CD14-positive monocyte (primary cell): ENCODE measurements around the gene SLC26A6. TPM values are rescaled to one million over a fixed set of nuclear protein-coding genes. Genes with fewer than 3 reads are reported as not detected.
A peak's percentile ranks its signal among the peaks of the same experiment; 100 is the strongest.

ENCODE experiments used
- DNase-seq, 3 donors: peaks; one replicate each; pipeline ENCODE4 v3.0.0-alpha.2; 2011 to 2022
- H2AFZ ChIP-seq: 2 replicates; pipeline ENCODE4 v1.6.0; 2012; ENCODE audit warnings: mild to moderate bottlenecking, low read depth, low read length, inconsistent platforms; ENCODE audit not compliant: insufficient read depth, poor library complexity, severe bottlenecking
- H3K27ac ChIP-seq, 2 donors: 1 replicate in 1 of 2; 2 replicates in 1 of 2; pipeline ENCODE4 v1.5.1; 2012 to 2013; ENCODE audit warnings: low read length in 2 of 2, control low read depth in 1 of 2, inconsistent platforms in 1 of 2, low read depth in 1 of 2, mild to moderate bottlenecking in 1 of 2
- H3K27me3 ChIP-seq, 2 donors: one replicate each; pipeline versions ENCODE4 v1.6.0 to v1.6.1; 2011 to 2013; ENCODE audit warnings: low read length in 2 of 2; ENCODE audit not compliant: control insufficient read depth in 2 of 2, insufficient read depth in 2 of 2
- H3K36me3 ChIP-seq, 2 donors: replicated peaks in 1 of 2; 1 replicate in 1 of 2; 2 replicates in 1 of 2; pipeline versions ENCODE4 v1.5.1 to v1.6.1; 2012 to 2013; ENCODE audit warnings: low read length in 2 of 2, control low read depth in 1 of 2, inconsistent platforms in 1 of 2, mild to moderate bottlenecking in 1 of 2; ENCODE audit not compliant: insufficient read depth in 2 of 2, control insufficient read depth in 1 of 2
- H3K4me1 ChIP-seq, 2 donors: 1 replicate in 1 of 2; 2 replicates in 1 of 2; pipeline versions ENCODE4 v1.5.1 to v1.6.1; 2012 to 2013; ENCODE audit warnings: low read length in 2 of 2, control low read depth in 1 of 2, inconsistent platforms in 1 of 2, mild to moderate bottlenecking in 1 of 2, moderate library complexity in 1 of 2; ENCODE audit not compliant: insufficient read depth in 2 of 2, control insufficient read depth in 1 of 2
- H3K4me2 ChIP-seq: replicated peaks from 2 replicates; pipeline ENCODE3; 2012; ENCODE audit warnings: low read length, moderate library complexity, mild to moderate bottlenecking; ENCODE audit not compliant: poor library complexity, severe bottlenecking; ENCODE audit errors: extremely low read depth
- H3K4me3 ChIP-seq, 3 experiments: fragments of 200-600 bp in 1 of 3; sonication (generic) in 1 of 3; replicated peaks in 1 of 3; 1 replicate in 2 of 3; 2 replicates in 1 of 3; pipeline ENCODE4 v1.5.1; 2011 to 2013; ENCODE audit warnings: low read length in 3 of 3, mild to moderate bottlenecking in 3 of 3, control low read depth in 2 of 3, low read depth in 2 of 3, inconsistent platforms in 1 of 3, moderate library complexity in 1 of 3
- H3K79me2 ChIP-seq: 2 replicates; pipeline ENCODE4 v1.6.0; 2012; ENCODE audit warnings: mild to moderate bottlenecking, control low read depth, inconsistent platforms, low read length, moderate library complexity; ENCODE audit not compliant: insufficient read depth
- H3K9ac ChIP-seq: 2 replicates; pipeline ENCODE4 v1.6.0; 2017; ENCODE audit warnings: low read length, mild to moderate bottlenecking; ENCODE audit not compliant: insufficient read depth, poor library complexity, severe bottlenecking
- H3K9me3 ChIP-seq, 2 donors: replicated peaks in 1 of 2; 1 replicate in 1 of 2; 2 replicates in 1 of 2; pipeline versions ENCODE4 v1.5.1 to v1.6.1; 2012 to 2013; ENCODE audit warnings: low read length in 2 of 2, control low read depth in 1 of 2; ENCODE audit not compliant: control insufficient read depth in 1 of 2, insufficient read depth in 1 of 2
- H4K20me1 ChIP-seq: 2 replicates; pipeline ENCODE4 v1.6.0; 2012; ENCODE audit warnings: mild to moderate bottlenecking, low read length, control low read depth, moderate library complexity; ENCODE audit not compliant: insufficient read depth
- H3K27ac Mint-ChIP-seq, 7 donors: one replicate each; pipeline ENCODE4 v1.8.0; 2020; ENCODE audit warnings: mild to moderate bottlenecking in 7 of 7, mixed read lengths in 7 of 7, moderate library complexity in 6 of 7, inconsistent platforms in 2 of 7
- H3K27me3 Mint-ChIP-seq, 3 donors: one replicate each; pipeline ENCODE4 v1.8.0; 2021 to 2022; ENCODE audit warnings: low read depth in 3 of 3, mild to moderate bottlenecking in 3 of 3, mixed read lengths in 3 of 3, moderate library complexity in 3 of 3, inconsistent platforms in 1 of 3
- H3K36me3 Mint-ChIP-seq, 2 donors: one replicate each; pipeline ENCODE4 v1.8.0; 2020; ENCODE audit warnings: mixed read lengths in 2 of 2, inconsistent platforms in 1 of 2, mild to moderate bottlenecking in 1 of 2
- H3K4me1 Mint-ChIP-seq: one replicate; pipeline ENCODE4 v1.8.0; 2020; ENCODE audit warnings: mild to moderate bottlenecking, mixed read lengths
- H3K4me3 Mint-ChIP-seq, 2 donors: one replicate each; pipeline ENCODE4 v1.8.0; 2020; ENCODE audit warnings: mild to moderate bottlenecking in 2 of 2, mixed read lengths in 2 of 2, moderate library complexity in 1 of 2
- H3K9me3 Mint-ChIP-seq, 7 donors: one replicate each; pipeline ENCODE4 v1.8.0; 2020 to 2022; ENCODE audit warnings: mixed read lengths in 7 of 7, mild to moderate bottlenecking in 6 of 7, moderate library complexity in 6 of 7, inconsistent platforms in 2 of 7
- WGBS: methylation state at CpG from one replicate; pipeline ENCODE4 v1.1.5; 2013; ENCODE audit warnings: missing lambda C conversion rate; ENCODE audit not compliant: insufficient coverage; 5-methylcytosine and 5-hydroxymethylcytosine counted together
- intact Hi-C, 2 donors: fragments of 100-400 bp; cut with micrococcal nuclease; formaldehyde crosslinking; loops; one replicate each; pipeline versions ENCODE4 v1.15.0 to v1.15.1; 2023
- polyA plus RNA-seq, 3 donors: library from polyadenylated mRNA; depleted of rRNA in 1 of 3; unstranded in 2 of 3; stranded (reverse) in 1 of 3; fragments of 300-500 nt in 2 of 3; fragments of >200 nt in 1 of 3; fragmentation: Illumina TruSeq in 2 of 3; gene quantifications; 1 replicate in 2 of 3; 2 replicates in 1 of 3; pipeline ENCODE4 v1.2.3, GENCODE V29; 2012 to 2021
- TF ChIP-seq, protein P1 (sequence below): fragments of 200-600 bp; IDR thresholded peaks from one replicate; pipeline ENCODE4 v1.8.0; 2022; ENCODE audit warnings: antibody characterized with exemption, mild to moderate bottlenecking

SLC26A6 gene
- polyA plus RNA-seq, 3 donors = 16.3 to 92.8 (median 20.4) TPM

DNA sequence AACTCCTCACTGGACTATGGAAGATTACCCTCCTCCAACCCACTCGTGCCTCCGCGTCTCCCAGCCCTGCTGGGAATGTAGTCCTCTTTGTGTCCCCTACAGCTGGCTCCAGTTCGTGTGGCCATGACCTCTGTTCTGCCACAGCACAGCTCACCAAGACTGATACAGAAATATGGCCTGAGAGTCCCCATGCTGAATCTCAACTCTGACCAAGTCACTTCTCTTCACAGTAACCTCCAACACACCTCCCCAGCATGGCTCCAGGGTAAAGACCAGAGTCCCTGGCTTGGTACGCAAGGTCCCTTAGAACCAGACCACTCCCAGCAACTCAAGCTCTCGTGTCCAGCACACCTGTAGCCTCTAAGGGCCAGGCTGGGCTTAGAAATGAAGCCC lies 37.9 kb downstream of the SLC26A6 start:
- intact Hi-C loops = no loop called here
- H3K4me3 Mint-ChIP-seq = no peak overlapping the region
- WGBS = 91% methylated on average over 6 of the region's 6 CpGs

DNA sequence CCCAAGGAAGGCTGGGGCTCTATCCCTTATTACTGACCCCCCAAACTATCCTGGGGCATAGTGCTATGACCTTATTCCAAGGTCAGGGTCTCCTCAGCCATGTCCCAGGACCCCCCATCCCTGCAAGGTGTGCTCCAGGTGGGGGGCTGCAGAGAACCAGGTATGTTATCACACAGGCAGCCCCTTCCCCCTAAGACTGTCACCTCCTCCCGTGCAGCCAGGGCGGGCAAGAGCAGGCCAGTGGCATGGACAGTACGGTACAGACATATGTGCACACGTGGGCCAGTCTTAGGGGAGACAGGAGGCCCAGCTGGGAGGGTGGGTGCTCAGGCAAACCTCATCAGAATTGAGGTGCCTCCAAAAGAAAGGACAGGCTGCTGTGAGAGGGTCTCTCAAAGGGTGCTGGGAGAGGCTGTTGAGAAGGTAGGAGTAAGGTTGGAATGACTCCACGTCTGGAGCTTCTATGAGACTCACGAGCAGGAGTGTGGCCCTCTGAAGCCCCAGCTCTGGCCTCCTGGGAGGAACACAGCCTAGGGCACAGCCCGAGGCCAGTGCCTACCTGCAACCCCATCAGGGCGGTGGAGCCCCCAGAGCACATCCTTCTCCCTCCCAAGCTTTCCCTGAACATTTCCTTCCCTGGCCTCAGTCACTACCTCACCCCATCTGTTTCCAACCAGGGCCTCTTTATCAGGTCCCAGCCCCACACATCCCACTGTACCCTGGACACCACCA lies 38.4 kb downstream of the SLC26A6 start:
- Mint-ChIP-seq H3K27ac (peak overlapping the region in 3 of 7 donors; percentile 43 to 59 (median 59)), H3K4me3 (no peak overlapping the region)
- 82% methylated on average over 4 of the region's 8 CpGs for WGBS

More for the DNA sequence above, 37.9 kb downstream of the SLC26A6 start:
- Mint-ChIP-seq H3K27ac (peak overlapping the region in 4 of 7 donors; percentile 43 to 77 (median 59)), H3K27me3 (peaks cover 37 to 40% (median 38%) of the 10 kb centered on the region in 3 donors), H3K4me1 (peaks cover 12% of the 10 kb centered on the region), H3K36me3 (peaks cover 55 to 57% of the 10 kb centered on the region in 2 donors), H3K9me3 (peaks cover 0 to 6% (median 0%) of the 10 kb centered on the region in 7 donors)
- Histone ChIP-seq H4K20me1 (peaks cover 40% of the 10 kb centered on the region), H3K36me3 (peaks cover 47 to 53% of the 10 kb centered on the region in 2 donors), H3K9me3 (no peaks in the 10 kb centered on the region), H2AFZ (no peak overlapping the region), H3K79me2 (no peaks in the 10 kb centered on the region), H3K9ac (no peak overlapping the region), H3K27me3 (peaks cover 6 to 30% of the 10 kb centered on the region in 2 donors), H3K4me3 (no peak overlapping the region), H3K4me1 (peaks cover 6 to 14% of the 10 kb centered on the region in 2 donors), H3K27ac (no peak overlapping the region), H3K4me2 (no peak overlapping the region)
- TF ChIP-seq, protein P1, sequence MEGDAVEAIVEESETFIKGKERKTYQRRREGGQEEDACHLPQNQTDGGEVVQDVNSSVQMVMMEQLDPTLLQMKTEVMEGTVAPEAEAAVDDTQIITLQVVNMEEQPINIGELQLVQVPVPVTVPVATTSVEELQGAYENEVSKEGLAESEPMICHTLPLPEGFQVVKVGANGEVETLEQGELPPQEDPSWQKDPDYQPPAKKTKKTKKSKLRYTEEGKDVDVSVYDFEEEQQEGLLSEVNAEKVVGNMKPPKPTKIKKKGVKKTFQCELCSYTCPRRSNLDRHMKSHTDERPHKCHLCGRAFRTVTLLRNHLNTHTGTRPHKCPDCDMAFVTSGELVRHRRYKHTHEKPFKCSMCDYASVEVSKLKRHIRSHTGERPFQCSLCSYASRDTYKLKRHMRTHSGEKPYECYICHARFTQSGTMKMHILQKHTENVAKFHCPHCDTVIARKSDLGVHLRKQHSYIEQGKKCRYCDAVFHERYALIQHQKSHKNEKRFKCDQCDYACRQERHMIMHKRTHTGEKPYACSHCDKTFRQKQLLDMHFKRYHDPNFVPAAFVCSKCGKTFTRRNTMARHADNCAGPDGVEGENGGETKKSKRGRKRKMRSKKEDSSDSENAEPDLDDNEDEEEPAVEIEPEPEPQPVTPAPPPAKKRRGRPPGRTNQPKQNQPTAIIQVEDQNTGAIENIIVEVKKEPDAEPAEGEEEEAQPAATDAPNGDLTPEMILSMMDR = no peak
- DNase-seq = no peak

More for the DNA sequence above, 38.4 kb downstream of the SLC26A6 start:
- Mint-ChIP-seq H3K9me3 (peaks cover 0 to 6% (median 0%) of the 10 kb centered on the region in 7 donors), H3K4me1 (peaks cover 12% of the 10 kb centered on the region), H3K27me3 (peaks cover 38 to 40% (median 38%) of the 10 kb centered on the region in 3 donors), H3K36me3 (peaks cover 49 to 52% of the 10 kb centered on the region in 2 donors)
- H3K9me3 ChIP-seq = no peaks in the 10 kb centered on the region
- DNase-seq = no peak
- peaks cover 6 to 30% of the 10 kb centered on the region in 2 donors for H3K27me3 ChIP-seq
- no peak overlapping the region for H3K27ac ChIP-seq
- H3K4me1 ChIP-seq = peaks cover 6 to 14% of the 10 kb centered on the region in 2 donors
- TF ChIP-seq, protein P1 = no peak
- no peak overlapping the region for H3K4me2 ChIP-seq
- H3K79me2 ChIP-seq = no peaks in the 10 kb centered on the region
- no peak overlapping the region for H3K9ac ChIP-seq
- H4K20me1 ChIP-seq = peaks cover 39% of the 10 kb centered on the region
- no peak overlapping the region for H3K4me3 ChIP-seq
- intact Hi-C loops = no loop called here
- H3K36me3 ChIP-seq = peaks cover 44 to 48% of the 10 kb centered on the region in 2 donors
- H2AFZ ChIP-seq = no peak overlapping the region
